Smooth muscle cell (in vitro differentiated cells): ENCODE data around the gene PPARD. TPM values are rescaled to one million over a fixed set of nuclear protein-coding genes. Genes with fewer than 3 reads are reported as not detected.

Experiments used
- DNase-seq: peaks from one replicate; lab custom pipeline; 2025; ENCODE audit not compliant: unreplicated experiment; lab: John Stamatoyannopoulos, UW
- H2AFZ ChIP-seq: fragments of 200-600 bp; sonication (generic); 2 replicates; pipeline ENCODE4 v1.6.0; 2016; ENCODE audit warnings: antibody characterized with exemption, low read depth, mild to moderate bottlenecking
- H3F3A ChIP-seq: fragments of 200-600 bp; sonication (generic); 2 replicates; pipeline ENCODE4 v1.6.0; 2017; ENCODE audit warnings: antibody characterized with exemption, low read depth
- H3K27ac ChIP-seq: fragments of 200-600 bp; sonication (generic); 2 replicates; pipeline ENCODE4 v1.5.1; 2016; ENCODE audit warnings: low read depth, mild to moderate bottlenecking
- H3K27me3 ChIP-seq: fragments of 200-600 bp; sonication (generic); 2 replicates; pipeline ENCODE4 v1.6.1; 2016; ENCODE audit warnings: low read depth, mild to moderate bottlenecking
- H3K36me3 ChIP-seq: fragments of 200-600 bp; sonication (generic); 2 replicates; pipeline ENCODE4 v1.5.1; 2016; ENCODE audit warnings: low read depth
- H3K4me1 ChIP-seq: fragments of 200-600 bp; sonication (generic); 2 replicates; pipeline ENCODE4 v1.5.1; 2016; ENCODE audit warnings: low read depth
- H3K4me2 ChIP-seq: fragments of 200-600 bp; sonication (generic); 2 replicates; pipeline ENCODE4 v1.6.0; 2016; ENCODE audit warnings: mild to moderate bottlenecking
- H3K4me3 ChIP-seq: fragments of 200-600 bp; sonication (generic); 2 replicates; pipeline ENCODE4 v1.5.1; 2016; ENCODE audit warnings: mild to moderate bottlenecking
- H3K79me2 ChIP-seq: fragments of 200-600 bp; sonication (generic); 2 replicates; pipeline ENCODE4 v1.6.0; 2016; ENCODE audit warnings: low read depth, mild to moderate bottlenecking
- H3K9ac ChIP-seq: fragments of 200-600 bp; sonication (generic); 2 replicates; pipeline ENCODE4 v1.6.0; 2016; ENCODE audit warnings: low read depth
- H3K9me3 ChIP-seq: fragments of 200-600 bp; sonication (generic); replicated peaks from 2 replicates; pipeline ENCODE4 v1.5.1; 2016; ENCODE audit warnings: low read depth
- H4K20me1 ChIP-seq: fragments of 200-600 bp; sonication (generic); 2 replicates; pipeline ENCODE4 v1.6.0; 2016; ENCODE audit warnings: low read depth
- CTCF ChIP-seq: fragments of 200-600 bp; sonication (generic); IDR thresholded peaks from 2 replicates; pipeline ENCODE4 v1.5.1; 2017; ENCODE audit warnings: borderline replicate concordance, mild to moderate bottlenecking, antibody characterized with exemption; ENCODE audit not compliant: insufficient read depth, poor library complexity, severe bottlenecking
- WGBS: methylation state at CpG from one replicate; pipeline ENCODE4 v1.1.7; 2016; ENCODE audit warnings: low lambda C conversion rate; 5-methylcytosine and 5-hydroxymethylcytosine counted together
- polyA plus RNA-seq: library from polyadenylated mRNA; unstranded; fragments of >200 nt; fragmentation: Nextera tagmentation; extraction: Ambion mirVana; gene quantifications from 2 replicates; pipeline ENCODE4 v1.2.1, GENCODE V29; 2016
- total RNA-seq: library from RNA; depleted of rRNA; stranded (reverse); fragments of >200 nt; gene quantifications from 2 replicates; pipeline ENCODE4 v1.2.3, GENCODE V29; 2014

Gene PPARD
- total and polyA plus RNA-seq, 2 experiments from 2014 or later: 8.2 to 31.1 TPM

- H3F3A ChIP-seq: no peaks in the 10 kb centered on the region
- peak overlapping the region; percentile 65 for H3K4me2 ChIP-seq
- no peaks in the 10 kb centered on the region for H3K27me3 ChIP-seq
- no peaks in the 10 kb centered on the region for H3K36me3 ChIP-seq
- H3K27ac ChIP-seq: peak overlapping the region; percentile 57
- no peaks in the 10 kb centered on the region for H3K79me2 ChIP-seq
- H3K9ac ChIP-seq: peak overlapping the region; percentile 27
- TF ChIP-seq CTCF: no peak
- WGBS: 40% methylated on average over 5 of the region's 5 CpGs
- H3K9me3 ChIP-seq: no peaks in the 10 kb centered on the region
- DNase-seq: no peak
- no peaks in the 10 kb centered on the region for H3K4me1 ChIP-seq
- H4K20me1 ChIP-seq: peaks cover 46% of the 10 kb centered on the region
- no peak overlapping the region for H3K4me3 ChIP-seq
- H2AFZ ChIP-seq: no peak overlapping the region
Measured at GRCh38 chr6:35396991-35397390, 54.6 kb downstream of the PPARD start.

GRCh38 chr6:35397806-35398418 lies 55.6 kb downstream of the PPARD start:
- 95% methylated on average over 5 of the region's 5 CpGs for WGBS
- Histone ChIP-seq H3K4me2 (peak overlapping the region; percentile 65), H3K9me3 (no peaks in the 10 kb centered on the region), H3K27ac (peak overlapping the region; percentile 57), H3K36me3 (no peaks in the 10 kb centered on the region), H3K79me2 (no peaks in the 10 kb centered on the region), H3K9ac (peak overlapping the region; percentile 27), H3K4me1 (no peaks in the 10 kb centered on the region), H2AFZ (no peak overlapping the region), H3K4me3 (no peak overlapping the region), H4K20me1 (peaks cover 50% of the 10 kb centered on the region), H3F3A (no peaks in the 10 kb centered on the region), H3K27me3 (no peaks in the 10 kb centered on the region)
- no peak for TF ChIP-seq CTCF
- DNase-seq: no peak

GRCh38 chr6:35398526-35398925 lies 56.2 kb downstream of the PPARD start:
- TF ChIP-seq CTCF: no peak
- H4K20me1 ChIP-seq: peaks cover 52% of the 10 kb centered on the region
- no peak overlapping the region for H2AFZ ChIP-seq
- no peak overlapping the region for H3K4me2 ChIP-seq
- H3K4me3 ChIP-seq: no peak overlapping the region
- no peaks in the 10 kb centered on the region for H3F3A ChIP-seq
- H3K9ac ChIP-seq: no peak overlapping the region
- no peaks in the 10 kb centered on the region for H3K79me2 ChIP-seq
- DNase-seq: no peak
- no peaks in the 10 kb centered on the region for H3K27me3 ChIP-seq
- H3K27ac ChIP-seq: no peak overlapping the region
- no peaks in the 10 kb centered on the region for H3K4me1 ChIP-seq
- no peaks in the 10 kb centered on the region for H3K36me3 ChIP-seq
- H3K9me3 ChIP-seq: no peaks in the 10 kb centered on the region
- WGBS: 80% methylated on average over 8 of the region's 8 CpGs

- H3K9ac ChIP-seq: no peak overlapping the region
- H3K4me3 ChIP-seq: no peak overlapping the region
- H3K27ac ChIP-seq: no peak overlapping the region
- H4K20me1 ChIP-seq: peaks cover 60% of the 10 kb centered on the region
- no peaks in the 10 kb centered on the region for H3K27me3 ChIP-seq
- WGBS: 95% methylated on average over 5 of the region's 5 CpGs
- H3K4me1 ChIP-seq: no peaks in the 10 kb centered on the region
- no peaks in the 10 kb centered on the region for H3K9me3 ChIP-seq
- H3K79me2 ChIP-seq: no peaks in the 10 kb centered on the region
- H2AFZ ChIP-seq: no peak overlapping the region
- no peak for DNase-seq
- no peaks in the 10 kb centered on the region for H3F3A ChIP-seq
- no peaks in the 10 kb centered on the region for H3K36me3 ChIP-seq
- TF ChIP-seq CTCF: no peak
- no peak overlapping the region for H3K4me2 ChIP-seq
Measured at GRCh38 chr6:35400111-35400510, 57.8 kb downstream of the PPARD start.
